ENCODE measurements around the gene FKBP8.

FKBP8 gene

DNA sequence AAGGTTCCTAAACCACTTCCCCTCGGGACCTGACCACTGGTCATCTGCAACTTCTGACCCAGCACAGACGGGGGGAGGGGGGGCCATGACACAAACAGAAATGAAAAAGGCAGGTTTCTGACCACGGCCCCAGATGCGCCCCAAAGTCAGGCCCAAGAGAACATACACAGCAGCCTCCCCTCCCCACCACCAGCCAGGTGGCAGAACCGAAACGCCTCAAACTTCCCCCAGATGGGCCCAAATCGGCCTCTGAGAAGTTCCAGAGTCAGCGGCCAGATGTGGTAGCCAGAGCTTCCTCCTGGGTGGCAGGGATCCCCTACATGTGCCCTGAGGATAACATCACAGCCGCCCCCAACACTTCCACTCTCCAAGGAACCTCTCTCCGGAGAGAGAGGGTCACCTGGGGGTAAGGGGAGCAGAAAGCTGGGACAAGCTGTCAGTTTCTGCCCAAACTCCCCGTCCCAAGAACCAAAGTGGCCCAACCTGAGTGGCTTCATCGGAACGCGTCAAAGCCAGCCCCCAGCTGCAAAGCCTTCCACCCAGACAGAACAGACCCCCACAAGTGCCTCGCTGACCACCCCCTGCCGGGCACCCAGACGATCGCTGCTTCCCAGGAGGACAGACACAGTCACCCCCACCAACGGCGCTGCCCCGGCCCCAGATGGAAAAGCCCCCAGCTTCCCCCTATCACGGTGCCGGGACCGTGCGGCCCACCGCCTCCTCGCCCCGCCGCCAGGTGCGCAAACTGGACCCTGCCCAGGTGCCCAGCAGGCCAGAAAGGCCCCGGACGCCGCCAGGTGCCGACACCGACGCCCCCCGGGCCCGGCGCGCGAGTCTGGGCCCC, 22.3 kb downstream of the FKBP8 start:
- ATAC-seq, result no peak

DNA sequence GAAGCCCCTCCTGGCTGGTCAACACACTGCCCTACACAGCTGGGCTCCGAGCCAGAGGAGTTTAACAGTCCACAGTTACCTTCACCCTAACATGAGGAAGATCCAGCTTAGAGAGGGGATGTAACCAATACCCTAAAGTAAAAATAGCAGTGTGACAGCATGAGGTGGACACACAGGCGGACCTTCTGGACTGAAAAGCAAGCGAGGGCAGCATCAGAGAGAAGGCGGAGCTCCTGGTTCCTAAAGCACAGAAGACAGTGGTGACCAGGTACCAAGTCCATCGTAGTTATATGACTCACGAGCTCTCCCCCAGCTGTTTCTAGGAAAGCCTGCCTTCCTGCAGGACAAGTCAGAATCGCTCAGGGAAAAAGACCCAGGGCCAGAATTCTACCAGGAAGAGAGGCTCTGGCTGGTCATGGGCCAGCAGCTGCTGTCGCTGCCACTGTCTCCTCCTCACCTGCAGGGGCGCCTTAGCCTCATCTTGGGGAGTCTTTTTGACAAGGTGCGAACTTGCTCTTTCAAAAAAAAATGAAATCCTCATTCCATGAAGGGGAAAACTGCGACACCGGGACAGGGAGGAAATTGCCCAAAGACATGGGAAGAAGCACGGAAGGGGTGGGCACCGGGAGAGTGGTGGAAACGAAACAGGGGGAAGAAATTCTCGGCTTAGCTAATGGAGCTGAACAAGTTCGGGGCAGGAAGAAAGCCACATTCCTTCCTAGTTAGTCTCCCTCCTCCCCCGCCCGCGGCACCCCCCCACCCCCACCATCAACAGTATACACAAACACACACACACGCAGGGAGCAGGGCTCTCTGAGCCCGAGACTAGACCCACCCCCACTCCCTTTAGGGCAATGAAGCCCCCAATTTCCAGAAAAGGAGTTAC, 23.2 kb downstream of the FKBP8 start:
- ATAC-seq, result no peak

DNA sequence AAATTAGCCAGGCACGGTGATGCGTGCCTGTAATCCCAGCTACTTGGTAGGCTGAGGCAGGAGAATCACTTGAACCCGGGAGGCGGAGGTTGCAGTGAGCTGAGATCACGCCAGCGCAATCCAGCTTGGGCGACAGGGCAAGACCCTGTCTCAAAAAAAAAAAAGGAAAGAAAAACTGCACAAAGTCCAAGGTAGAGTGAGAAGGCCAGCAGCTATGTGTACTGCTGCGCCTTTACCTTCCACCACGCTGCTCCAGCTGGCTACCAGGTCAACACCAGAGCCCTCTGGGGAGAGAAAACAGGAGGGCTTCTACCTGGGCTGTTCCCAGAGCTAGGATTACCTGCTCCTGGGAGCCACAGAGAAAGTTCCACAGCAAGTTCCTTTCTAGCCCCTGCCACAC, 24.7 kb downstream of the FKBP8 start:
- ATAC-seq, result no peak

DNA sequence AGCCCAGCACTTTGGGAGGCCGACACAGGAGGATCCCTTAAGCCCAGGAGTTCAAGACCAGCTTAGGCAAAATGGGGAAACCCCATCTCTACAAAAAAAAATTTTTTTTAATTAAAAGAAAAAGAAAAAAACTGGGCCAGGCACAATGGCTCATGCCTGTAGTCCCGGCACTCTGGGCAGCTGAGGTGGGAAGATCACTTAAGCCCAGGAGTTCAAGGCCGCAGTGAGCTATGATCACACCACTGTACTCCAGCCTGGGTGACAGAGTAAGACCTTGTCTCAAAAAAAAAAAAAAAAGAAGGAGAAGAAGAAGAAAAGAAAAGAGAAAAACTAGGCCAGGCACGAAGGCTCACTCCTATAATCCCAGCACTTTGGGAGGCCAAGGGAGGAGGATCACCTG, 25.8 kb downstream of the FKBP8 start:
- no peak for ATAC-seq

DNA sequence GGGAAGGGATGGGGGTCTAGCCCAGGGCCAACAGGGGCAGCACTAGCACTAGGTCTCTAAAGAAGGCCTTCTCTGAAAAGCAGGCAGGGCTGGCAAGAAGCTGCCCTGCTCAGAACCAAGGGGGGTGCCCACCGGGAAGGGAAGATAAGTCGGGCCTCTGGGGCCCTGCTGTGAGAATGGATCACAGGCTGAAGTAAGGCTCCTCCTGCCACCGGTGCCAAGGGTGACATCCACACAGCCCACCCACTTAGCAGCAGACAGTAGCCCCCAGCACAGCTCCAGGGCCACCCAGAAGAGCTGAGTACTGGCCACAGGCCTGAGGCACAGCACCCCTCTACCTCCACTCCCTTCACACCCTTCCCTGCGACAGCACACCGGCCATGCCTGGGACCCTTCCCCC, 27.4 kb downstream of the FKBP8 start:
- ATAC-seq, result no peak

DNA sequence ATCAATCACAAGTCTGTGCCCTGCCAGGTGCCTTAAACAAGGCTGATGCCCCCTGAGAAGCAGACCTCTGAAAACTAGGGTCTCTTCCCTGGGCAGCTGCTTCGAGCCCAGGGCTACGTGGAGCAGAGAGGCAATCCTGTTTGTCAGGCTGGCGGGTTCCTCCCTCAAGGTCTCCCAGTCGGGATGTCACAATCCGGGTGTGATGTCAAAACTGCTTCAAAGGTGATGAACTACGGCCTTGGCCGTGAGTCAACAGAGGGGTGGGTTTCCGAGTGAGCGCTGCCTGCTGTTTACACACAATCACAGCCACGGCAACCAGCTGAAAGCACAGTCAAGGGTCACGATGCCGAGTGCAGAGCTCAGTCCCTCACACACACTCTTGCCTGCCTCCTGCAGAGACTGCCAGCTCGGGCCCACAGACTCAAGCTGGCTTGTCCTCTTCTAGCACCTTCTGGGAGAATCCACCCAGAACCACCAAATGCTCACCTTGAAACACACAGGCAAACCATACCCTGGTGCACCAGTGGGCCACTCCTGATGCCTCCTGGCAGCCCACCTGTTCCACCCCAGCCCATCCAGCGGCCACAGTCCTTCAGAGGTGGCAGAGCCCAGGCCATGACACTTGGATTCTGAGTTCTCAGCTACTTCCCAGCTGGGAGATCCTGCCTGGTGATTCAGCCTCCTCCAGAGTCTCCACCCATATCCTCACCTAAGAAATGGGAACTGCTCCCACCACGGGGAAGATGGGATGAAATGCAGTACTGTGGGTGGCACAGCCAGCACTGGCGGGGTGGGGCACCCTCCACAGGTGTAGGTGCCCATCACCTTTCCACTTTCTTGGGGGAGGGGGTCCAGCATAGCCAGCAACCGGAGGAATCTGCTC, 28.3 kb downstream of the FKBP8 start:
- ATAC-seq, result no peak

DNA sequence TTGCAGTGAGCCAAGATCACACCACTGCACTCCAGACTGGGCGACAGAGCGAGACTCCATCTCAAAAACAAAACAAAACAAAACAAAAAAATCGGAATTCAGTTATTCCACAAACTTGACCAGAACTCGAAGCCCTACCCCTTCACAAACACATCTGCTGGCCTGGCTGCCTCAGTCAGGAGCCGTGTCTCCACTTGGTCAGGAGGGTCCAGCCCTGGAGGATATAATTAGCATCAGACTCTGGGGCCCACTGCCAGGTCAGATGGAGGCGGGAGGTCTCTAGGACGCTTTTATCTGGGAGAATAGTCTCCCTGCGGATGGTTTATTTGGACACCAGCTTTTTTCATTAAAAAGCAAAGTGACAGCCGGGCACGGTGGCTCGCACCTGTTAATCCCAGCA, 29.5 kb downstream of the FKBP8 start:
- no peak for ATAC-seq

DNA sequence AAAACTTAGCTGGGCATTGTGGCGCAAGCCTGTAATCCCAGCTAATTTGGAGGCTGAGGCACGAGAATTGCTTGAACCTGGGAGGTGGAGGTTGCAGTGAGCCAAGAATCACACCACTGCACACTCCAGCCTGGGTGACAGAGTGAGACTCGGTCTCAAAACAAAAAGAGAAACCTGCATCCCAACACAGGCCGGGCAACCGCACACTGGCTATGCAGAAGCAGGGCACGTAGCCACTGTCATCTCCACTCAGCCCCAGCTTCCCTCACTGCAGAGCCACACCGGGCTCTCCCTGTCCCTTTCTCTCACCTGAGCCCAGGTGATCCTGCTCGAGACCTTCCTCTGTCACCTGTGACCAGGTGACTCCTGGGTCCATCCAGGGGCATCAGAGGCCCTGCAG, 33.2 kb downstream of the FKBP8 start:
- no peak for ATAC-seq

DNA sequence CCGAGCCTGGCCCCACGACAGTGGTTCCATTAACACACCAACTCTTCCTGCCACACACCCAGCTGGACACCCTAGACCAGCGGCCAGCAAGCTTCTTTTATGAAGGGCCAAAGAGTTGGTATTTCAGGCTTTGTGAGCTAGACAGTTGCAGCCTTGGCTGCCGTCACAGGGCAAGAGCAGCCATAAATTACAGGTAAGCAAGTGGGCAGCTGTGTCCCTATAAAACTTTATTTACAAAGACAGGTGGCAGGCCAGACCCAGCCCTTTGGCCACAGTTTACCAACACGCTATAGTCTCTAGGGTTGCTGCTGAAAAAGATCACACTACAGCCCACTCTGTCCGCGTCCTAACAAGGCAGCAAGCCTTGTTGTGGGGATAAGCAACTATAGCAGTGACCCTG, 34.8 kb downstream of the FKBP8 start:
- no peak for ATAC-seq

DNA sequence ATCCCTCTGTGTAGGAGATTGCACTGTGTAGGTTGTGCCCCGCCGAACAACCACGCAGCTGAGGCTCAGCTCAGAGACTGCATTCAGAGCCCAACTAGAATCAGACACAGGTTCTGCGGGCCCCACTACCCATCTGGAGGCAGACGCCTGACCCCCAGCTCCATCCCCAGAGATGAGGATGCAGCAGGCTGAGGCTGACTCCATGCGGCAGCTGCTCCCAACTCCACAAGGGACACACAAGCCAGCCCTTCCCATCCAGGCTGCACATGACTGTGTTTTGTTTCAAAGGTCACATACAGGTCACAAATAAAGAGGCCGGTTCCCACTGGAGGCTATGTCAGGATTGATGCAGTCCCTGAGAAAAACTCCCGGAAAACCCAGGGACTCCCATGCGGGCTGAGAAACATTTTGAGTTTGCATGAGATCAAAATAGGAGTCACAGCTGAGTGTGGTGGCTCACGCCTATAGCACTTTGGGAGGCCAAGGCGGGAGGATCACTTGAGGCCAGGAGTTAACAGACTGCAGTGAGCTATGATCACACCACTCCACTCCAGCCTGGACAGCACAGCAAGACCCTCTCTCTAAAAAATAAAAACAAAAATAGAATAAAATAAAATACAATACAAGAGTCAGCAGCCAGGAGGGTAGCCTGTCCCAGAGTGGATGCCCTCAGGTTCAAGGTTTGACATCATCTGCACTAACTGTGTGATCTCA, 35.5 kb downstream of the FKBP8 start:
- ATAC-seq, result no peak

DNA sequence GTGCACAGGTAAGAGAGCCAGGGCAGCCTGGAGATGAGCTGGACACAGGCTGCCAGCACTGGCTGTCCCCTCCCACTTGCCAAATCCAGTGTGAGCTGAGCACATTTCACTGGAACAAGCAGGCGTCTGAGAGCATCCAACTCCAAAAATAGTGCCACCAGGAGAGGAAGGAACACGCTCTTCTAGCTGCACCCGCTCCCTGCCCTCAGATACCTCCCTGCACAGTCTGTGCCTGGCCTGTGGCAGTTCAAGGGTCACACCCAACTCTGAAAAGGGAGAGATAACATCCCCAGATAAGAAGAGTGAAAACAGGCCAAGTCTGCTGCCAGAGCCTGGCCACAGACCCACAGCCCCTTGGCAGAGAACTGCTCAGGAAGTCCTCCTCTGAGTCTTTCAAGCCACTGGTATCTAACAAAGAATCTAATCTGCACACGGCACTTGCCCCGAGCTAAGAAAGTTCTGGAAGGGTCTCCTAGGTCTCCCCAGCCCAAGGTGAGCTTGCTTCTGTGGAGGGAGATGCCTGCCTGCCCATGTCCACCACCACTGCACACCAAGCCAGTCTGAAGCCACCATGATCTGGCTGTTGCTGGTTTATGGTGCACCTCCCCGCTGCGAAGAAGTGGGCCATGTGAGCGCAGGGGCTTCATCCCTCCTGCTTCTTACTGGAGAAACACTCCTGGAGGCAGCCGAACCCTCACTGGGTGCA, 36.2 kb downstream of the FKBP8 start:
- peak in 1 of 2 donors; percentile 44 for ATAC-seq

DNA sequence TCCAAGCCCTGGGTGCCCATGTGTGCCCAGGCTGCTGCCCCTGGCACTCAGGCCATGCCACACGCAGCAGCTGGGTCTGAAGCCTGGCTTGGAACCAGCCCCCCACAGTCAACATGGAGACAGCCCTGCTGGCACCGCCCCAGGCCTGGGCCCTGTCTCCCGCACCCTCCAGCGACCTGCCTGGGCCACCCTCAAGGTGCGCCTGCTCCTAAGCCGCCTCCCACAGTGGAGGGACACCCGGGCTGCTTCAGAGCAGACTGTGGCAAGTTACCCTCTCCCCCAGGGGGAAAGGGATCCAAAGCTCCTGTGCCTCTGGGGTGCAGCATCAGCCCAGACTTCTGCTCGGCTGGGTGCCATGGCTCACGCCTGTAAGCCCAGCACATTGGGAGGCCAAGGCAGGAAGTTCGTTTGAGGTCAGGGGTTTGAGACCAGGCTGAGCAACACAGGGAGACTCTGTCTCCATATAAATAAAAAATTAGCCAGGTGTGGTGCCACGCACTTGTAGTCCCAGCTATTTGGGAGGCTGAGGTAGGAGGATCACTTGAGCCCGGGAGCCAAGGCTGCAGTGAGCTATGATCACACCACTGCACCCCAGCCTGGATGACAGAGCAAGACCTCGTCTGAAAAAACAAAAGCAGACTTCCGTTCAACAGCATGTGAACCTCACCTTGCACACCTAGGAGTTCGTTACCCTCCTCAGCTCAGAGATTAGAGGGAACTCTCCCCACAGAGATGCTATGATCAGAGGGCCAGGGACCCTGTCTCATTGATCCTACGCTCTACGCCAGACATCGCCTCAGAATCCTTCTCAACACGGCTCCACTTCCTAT, 37.1 kb downstream of the FKBP8 start:
- no peak for ATAC-seq

DNA sequence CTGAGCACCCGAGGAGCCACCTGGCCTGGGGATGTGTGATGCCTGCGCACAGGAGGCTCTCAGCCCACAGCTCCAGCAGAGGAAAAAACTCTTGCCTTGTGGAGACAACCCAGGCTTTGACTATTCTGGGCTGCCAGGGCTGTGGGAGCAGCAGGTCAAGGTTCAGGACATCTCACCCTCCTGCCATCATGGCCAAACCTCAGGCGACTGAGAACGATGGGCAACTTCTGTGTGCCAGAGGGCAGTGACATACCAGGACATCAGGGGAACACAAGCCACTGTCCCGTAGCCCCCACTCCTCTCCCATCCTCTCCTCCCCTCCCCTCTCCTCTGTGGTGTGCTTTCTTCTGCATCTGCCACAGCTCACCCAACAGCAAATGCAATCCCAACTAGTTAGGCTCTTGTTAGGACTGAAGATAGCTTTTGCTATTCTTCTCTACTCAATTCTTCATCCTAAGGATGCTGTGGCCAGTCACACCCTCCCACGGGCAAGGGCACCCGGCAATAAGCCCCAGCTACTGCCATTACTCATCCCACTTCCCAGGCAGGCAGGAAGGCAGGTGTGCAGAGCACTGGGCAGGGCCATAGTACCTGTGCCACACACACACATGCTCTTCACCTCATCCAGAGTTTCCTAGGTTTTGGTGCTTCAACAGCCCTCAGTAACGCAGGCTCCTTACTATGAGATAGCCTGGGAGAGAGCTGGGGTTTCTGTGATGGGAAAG, 38.3 kb downstream of the FKBP8 start:
- ATAC-seq, result peak in 1 of 2 donors; percentile 14

DNA sequence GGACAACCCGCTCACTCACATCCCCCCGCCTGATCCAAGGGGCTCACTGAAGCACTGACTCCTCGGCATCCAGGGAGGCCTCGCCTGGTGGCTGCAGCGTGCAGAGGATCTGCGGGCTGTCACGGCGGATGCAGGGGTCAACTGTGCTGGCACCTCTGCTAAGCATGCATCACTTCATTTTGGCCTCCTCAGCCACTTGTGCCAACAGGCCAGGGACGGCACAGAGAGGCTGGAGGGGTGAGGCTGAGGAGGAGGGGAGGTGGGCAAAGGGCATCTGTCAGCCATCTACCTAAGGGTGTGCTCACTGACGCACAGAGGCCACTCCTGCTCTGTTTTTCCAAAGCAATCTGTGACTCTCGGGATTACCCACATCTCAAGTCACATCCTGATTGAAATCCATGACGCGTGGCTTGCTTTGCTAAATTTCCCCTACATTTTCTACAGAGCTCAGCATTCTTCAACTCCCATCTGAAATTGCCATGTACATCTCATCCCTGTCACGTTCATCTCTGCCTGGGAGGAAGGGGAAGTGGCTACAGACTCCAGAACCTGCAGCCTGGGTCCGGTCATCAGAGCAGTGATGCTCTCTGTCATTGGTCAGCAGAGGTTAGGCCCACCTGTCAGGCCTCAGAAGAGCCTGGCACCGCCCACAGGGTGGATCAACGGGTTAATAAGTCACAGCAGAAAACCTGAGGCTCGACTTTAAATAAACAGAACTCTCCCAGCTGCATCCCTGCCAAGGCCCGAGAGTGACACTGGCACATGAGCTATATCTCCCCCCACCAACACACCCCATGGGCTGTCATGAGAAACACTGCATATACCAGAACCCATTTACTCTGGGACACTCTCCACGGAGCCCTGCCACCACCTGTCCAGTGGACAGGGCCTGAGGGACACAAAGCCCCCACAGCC, 39.1 kb downstream of the FKBP8 start:
- no peak for ATAC-seq

DNA sequence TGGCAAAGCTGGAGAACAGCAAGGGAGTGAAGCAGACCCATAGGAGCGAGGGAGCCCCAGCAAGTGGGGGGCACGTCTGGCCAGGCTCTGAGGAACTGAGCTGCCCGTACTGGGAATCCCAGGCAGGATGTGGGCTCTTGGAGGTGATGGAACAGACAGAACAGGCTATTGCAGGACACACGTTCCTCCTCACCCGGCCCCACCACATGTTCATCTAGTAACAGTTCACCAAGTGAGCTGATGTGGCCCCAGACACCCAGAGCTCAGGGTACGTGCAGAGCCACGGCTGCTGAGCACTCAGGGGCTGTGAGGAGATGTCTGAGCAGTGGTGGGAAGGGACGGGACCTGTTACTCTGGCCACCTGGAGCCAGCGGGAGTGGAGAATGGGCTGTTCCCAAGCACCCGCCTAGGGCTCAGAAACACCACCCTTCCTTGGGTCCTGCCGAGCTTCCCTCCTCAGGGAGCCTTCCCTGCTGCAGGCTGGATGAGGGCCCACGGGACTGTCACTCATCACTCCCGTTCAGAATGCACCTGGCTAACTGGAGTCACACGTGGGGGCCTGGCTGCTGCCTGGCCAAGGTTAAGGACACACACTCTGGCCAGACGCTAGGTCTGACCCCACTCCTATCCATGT, 39.9 kb downstream of the FKBP8 start:
- ATAC-seq, result no peak

DNA sequence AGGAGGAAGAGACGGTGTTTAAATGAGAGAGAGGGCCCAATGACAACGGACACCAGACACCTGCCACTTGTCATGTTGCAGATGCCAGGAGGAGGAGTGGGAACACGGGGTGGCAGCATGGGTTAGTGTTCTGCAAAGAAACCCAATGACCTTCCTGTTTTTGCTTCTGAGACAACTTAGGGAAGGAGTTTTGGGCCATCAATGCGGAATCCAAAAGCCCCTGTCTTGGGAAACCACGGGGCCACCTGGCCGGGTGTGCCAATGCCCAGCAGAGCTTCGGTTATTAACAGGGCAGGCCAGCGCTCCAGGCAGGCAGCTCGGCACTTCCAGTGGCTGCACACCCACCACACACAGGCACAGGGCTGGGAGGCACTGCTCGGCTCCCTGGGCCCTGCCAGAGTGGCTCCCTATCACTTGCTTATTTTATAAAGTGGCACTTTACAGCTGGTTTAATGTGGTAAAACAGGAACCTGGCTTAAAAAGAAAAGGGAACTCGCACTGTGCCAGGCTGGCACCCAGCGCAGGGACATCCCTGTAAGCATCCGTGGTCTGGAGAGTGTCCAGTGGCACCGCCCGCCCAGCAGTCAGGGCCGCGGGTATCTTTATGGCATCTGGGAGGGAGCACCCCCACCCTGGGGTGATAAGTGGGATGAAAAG, 40.6 kb downstream of the FKBP8 start:
- no peak for ATAC-seq

DNA sequence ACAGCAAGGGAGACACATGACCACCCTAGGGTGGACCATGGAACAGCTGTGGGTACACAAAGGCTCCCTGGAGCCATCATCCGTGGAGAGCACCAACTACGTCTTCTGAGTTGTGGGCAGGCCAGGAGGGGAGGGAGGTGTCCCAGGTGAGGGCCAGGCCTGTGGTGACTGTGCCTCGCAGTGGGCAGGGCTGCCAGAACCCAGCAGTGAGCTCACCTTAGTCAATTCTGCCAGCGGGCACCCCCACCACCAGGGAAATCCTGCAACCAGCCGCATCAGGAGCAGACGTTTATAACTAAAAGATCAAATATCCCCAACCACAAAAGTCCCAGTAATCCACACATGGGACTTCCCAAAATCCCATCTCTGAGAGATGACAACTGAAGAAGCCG, 41.1 kb downstream of the FKBP8 start:
- no peak for ATAC-seq

DNA sequence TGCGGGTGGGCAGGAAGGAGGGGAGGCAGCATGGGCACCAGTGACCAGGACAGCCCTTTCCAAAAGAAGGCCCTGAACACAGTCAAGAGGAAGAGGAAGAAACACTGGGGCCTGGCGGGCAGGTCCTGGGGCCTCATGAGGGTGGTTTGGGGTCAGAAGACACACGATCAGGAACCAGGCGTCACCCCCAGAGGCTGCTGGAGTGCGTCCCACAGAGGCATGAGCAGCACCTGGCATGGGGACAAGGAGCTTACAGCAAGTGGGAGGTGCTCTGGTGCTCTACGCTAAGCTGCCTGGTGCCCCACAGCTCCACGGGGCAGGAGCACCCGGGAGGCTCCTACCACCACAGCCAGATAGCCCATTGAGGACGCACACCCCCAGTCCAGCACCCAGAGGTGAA, 41.5 kb downstream of the FKBP8 start:
- ATAC-seq, result no peak
